ENCODE measurements around the gene TSPEAR. TPM values are rescaled to one million over a fixed set of nuclear protein-coding genes. Genes with fewer than 3 reads are reported as not detected.
A peak's percentile ranks its signal among the peaks of the same experiment; 100 is the strongest.

Gene TSPEAR
- total RNA-seq, 6 experiments from 2014 or later, result not detected

DNA sequence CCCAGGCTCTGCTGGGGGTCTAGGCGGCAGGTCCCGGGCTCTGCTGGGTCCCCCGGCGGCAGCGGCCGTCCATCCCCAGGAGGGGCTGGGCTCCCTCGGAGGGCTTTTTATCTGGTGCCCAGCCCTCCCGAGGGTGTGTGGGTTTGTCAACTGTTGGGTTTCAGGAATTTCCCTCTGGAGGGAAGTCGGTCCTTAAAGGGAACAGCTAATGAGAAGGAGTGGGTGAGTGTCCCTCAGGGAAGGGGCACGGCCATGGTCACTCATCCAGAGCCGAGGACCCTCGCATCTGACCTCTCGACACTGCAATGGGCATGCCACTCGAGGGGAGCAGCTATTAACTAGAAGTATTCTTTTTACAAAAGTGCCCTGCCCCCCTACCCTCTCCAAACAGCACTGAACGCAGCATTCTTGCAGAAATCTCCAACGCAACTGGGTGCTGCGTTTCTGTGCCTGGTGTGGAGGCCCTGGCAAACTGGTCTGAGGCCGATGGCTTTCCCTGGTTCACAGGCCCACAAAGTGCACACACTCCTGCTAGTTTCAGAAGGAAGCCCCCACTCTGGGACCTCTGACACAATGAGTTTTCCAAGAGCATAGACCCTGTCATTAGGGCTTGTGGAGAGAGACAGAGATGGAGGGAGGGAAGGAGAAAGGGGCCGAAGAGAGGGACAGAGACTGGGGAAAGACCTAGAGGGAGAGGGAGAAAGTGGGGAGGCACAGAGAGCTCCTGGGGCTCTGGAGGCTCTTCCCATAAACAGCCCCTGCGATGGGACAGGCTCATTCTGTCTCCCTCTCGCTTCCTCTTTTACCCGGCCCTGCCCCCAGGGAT lies 1.0 kb upstream of the TSPEAR start:
- 7% methylated on average over 16 of the region's 22 CpGs for WGBS (ENCODE audit: insufficient coverage, low coverage, low lambda C conversion rate, missing lambda C conversion rate)
- TF ChIP-seq POLR2A (IDR thresholded peaks at IDR 0.05), result no peak
- TF ChIP-seq, protein P1, sequence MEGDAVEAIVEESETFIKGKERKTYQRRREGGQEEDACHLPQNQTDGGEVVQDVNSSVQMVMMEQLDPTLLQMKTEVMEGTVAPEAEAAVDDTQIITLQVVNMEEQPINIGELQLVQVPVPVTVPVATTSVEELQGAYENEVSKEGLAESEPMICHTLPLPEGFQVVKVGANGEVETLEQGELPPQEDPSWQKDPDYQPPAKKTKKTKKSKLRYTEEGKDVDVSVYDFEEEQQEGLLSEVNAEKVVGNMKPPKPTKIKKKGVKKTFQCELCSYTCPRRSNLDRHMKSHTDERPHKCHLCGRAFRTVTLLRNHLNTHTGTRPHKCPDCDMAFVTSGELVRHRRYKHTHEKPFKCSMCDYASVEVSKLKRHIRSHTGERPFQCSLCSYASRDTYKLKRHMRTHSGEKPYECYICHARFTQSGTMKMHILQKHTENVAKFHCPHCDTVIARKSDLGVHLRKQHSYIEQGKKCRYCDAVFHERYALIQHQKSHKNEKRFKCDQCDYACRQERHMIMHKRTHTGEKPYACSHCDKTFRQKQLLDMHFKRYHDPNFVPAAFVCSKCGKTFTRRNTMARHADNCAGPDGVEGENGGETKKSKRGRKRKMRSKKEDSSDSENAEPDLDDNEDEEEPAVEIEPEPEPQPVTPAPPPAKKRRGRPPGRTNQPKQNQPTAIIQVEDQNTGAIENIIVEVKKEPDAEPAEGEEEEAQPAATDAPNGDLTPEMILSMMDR (IDR thresholded peaks at IDR 0.05), result no peak
- Histone ChIP-seq H3K36me3 (no peaks in the 10 kb centered on the region), H3K4me3 (no peak overlapping the region), H3K27me3 (peaks cover 24 to 34% of the 10 kb centered on the region in 2 donors), H3K4me1 (peaks cover 0 to 3% (median 0%) of the 10 kb centered on the region in 4 donors), H3K9me3 (no peaks in the 10 kb centered on the region), H3K27ac (no peak overlapping the region)
- ATAC-seq (no peak), DNase-seq (no peak)
- intact Hi-C loops (cut with DNase I), result no loop called here

DNA sequence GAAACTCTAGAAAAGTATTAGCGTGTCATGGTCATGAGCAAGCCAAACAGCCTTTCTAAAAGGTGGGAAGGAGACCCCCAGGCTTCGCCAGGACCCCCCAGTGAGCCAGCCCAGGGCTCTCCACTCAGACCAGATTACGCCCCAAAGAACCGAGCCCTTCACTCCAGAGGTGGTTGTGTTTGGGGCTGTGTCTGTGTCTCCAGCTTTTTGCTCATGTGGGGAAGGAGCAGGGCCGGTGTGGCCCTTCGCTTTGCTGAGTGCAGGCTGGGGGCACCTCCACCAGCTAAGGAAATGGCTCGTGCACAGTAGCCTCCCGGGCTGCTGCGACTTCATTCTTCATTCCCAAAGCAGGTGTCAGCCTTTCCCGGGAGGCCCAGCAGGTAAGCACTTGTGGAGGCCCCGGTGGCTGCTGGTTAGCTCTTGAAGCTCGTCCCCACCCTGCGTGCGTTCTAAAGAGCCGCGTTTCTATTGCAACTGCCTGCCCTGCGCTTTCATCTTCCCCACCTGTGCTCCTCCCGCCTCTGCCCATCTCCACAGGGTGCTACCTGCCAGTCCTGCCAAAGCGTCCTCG lies 531 bp downstream of the TSPEAR start:
- Histone ChIP-seq H3K27me3 (peaks cover 24 to 34% of the 10 kb centered on the region in 2 donors), H3K4me1 (peaks cover 0 to 3% (median 0%) of the 10 kb centered on the region in 4 donors), H3K36me3 (no peaks in the 10 kb centered on the region), H3K27ac (no peak overlapping the region), H3K4me3 (no peak overlapping the region), H3K9me3 (no peaks in the 10 kb centered on the region)
- DNase-seq (peak in 1 of 3 donors; percentile 39), ATAC-seq (no peak)
- 17% methylated on average over 3 of the region's 20 CpGs for WGBS (ENCODE audit: insufficient coverage, low coverage, low lambda C conversion rate, missing lambda C conversion rate)
- intact Hi-C loops (cut with DNase I), result no loop called here
- TF ChIP-seq, protein P1 (IDR thresholded peaks at IDR 0.05), result no peak
- no peak for TF ChIP-seq POLR2A (IDR thresholded peaks at IDR 0.05)

DNA sequence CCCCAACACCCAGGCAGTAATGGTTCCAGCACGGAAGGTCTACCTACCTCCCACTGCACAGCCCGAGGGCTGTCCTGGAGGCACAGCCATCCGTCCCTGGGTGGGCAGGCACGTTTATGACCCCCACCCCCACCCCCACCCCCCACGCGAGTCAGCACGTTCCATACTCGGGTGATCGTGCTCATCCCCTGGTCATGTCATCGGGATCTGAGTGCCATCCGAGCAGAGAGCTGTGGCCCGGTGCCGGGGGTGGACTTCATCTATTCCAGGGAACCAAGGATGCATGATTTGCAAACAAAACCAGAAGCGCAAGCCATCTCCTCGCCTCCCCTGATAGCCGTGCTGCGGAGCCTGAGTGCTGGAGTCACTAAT lies 1.1 kb downstream of the TSPEAR start:
- no peak for TF ChIP-seq POLR2A (IDR thresholded peaks at IDR 0.05)
- TF ChIP-seq, protein P1 (IDR thresholded peaks at IDR 0.05), result no peak
- Histone ChIP-seq H3K36me3 (no peaks in the 10 kb centered on the region), H3K27ac (no peak overlapping the region), H3K4me1 (peaks cover 0 to 3% (median 0%) of the 10 kb centered on the region in 4 donors), H3K4me3 (no peak overlapping the region), H3K27me3 (peaks cover 24 to 34% of the 10 kb centered on the region in 2 donors), H3K9me3 (no peaks in the 10 kb centered on the region)
- WGBS (ENCODE audit: insufficient coverage, low coverage, low lambda C conversion rate, missing lambda C conversion rate), result 10% methylated on average over 8 of the region's 17 CpGs
- DNase-seq, result no peak
- intact Hi-C loops (cut with DNase I), result no loop called here
- ATAC-seq, result no peak

DNA sequence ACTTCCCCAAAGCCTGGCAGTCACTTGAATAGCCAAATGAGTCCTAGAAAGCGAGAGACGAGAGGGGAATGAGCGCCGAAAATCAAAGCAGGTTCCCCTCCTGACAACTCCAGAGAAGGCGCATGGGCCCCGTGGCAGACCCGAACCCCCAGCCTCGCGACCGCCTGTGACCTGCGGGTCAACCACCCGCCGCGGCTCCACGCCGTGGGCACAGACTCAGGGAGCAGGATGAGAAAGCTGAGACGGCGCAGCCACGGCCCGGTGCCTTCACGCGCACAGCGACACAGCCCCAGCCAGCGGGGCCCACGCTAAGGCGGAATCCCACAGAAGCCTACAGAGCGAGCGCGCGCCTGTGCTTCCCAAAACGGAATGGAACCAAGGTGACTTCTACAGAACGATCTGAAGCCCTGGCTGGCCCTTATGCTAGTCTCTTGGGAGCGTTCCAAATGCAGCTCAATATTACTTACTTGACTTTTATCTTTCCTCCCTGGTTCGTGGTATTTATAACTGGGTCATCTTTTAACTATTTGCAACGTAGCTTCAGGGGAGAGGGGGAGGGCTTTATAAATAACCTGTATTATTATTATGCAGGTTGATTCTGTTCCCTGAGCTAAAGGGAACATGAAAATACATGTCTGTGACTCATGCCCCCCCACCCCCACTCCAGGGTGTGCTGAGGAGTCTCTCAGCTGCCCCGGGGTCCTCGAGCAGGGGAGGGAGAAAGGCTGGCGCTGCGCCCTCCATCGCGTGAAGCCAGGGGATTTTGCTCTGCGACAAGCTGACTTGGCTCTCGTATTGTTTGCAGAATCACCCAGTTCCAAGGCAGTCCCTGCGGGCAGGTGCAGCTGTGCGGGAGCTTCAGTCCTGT lies 1.7 kb downstream of the TSPEAR start:
- TF ChIP-seq POLR2A (IDR thresholded peaks at IDR 0.05), result no peak
- TF ChIP-seq, protein P1 (IDR thresholded peaks at IDR 0.05), result no peak
- H3K36me3 ChIP-seq, result no peaks in the 10 kb centered on the region
- DNase-seq, result peak in 1 of 3 donors; percentile 35
- ATAC-seq, result peak in 2 of 4 donors; percentile 9 to 29
- WGBS (ENCODE audit: insufficient coverage, low coverage, low lambda C conversion rate, missing lambda C conversion rate), result 2% methylated on average over 19 of the region's 45 CpGs
- intact Hi-C loops (cut with DNase I), result no loop called here
- no peak overlapping the region for H3K27ac ChIP-seq
- H3K4me3 ChIP-seq, result no peak overlapping the region
- H3K27me3 ChIP-seq, result peaks cover 24 to 34% of the 10 kb centered on the region in 2 donors
- H3K9me3 ChIP-seq, result no peaks in the 10 kb centered on the region
- H3K4me1 ChIP-seq, result peaks cover 0 to 3% (median 0%) of the 10 kb centered on the region in 4 donors

Data from right lobe of liver (tissue), 6 donors.